HEK293 (cell line): ENCODE data around the gene DMD.

Experiments used
- CTCF ChIA-PET: fragments of 350-600 bp; formaldehyde crosslinking; extraction: SDS; loops from one replicate; lab custom pipeline; 2021; ENCODE audit warnings: antibody characterized with exemption; lab: Yijun Ruan, JAX
- POLR2A ChIA-PET: fragments of 300-600 bp; formaldehyde crosslinking; extraction: SDS; loops from one replicate; lab custom pipeline; 2020; ENCODE audit warnings: antibody characterized with exemption, inconsistent platforms; lab: Yijun Ruan, JAX
- H3K27ac ChIP-seq: fragments of 200-500 bp; sonication (Bioruptor generic); 2 replicates; pipeline ENCODE4 v1.5.1; 2014; ENCODE audit warnings: low read depth, low read length, control low read depth, inconsistent platforms; ENCODE audit errors: extremely low read depth
- H3K36me3 ChIP-seq, 2 experiments: fragments of 200-500 bp in 1 of 2; sonication (Bioruptor generic) in 1 of 2; 1 replicate in 1 of 2; 2 replicates in 1 of 2; pipeline ENCODE4 v1.5.1; 2014 to 2017; ENCODE audit warnings: inconsistent platforms in 2 of 2, low read length in 2 of 2; ENCODE audit not compliant: control insufficient read depth in 2 of 2, insufficient read depth in 1 of 2
- H3K4me1 ChIP-seq: fragments of 200-500 bp; sonication (Bioruptor generic); 2 replicates; pipeline ENCODE4 v1.5.1; 2014; ENCODE audit warnings: mild to moderate bottlenecking, low read length, inconsistent platforms; ENCODE audit not compliant: control insufficient read depth, insufficient read depth
- H3K4me3 ChIP-seq: 2 replicates; pipeline ENCODE4 v1.5.1; 2011; ENCODE audit warnings: low read depth, mild to moderate bottlenecking, control low read depth, low read length, moderate library complexity
- H3K9me3 ChIP-seq: fragments of 200-500 bp; sonication (Bioruptor generic); 2 replicates; pipeline ENCODE4 v1.5.1; 2014; ENCODE audit warnings: low read depth, low read length, inconsistent platforms; ENCODE audit not compliant: control insufficient read depth, insufficient read depth
- BCL11A ChIP-seq: fragments of 450-650 bp; formaldehyde crosslinking; IDR thresholded peaks from 2 replicates; pipeline ENCODE4 v1.5.1; 2016; ENCODE audit warnings: low read depth, missing biosample characterization, missing genetic modification characterization
- GLI2 ChIP-seq: fragments of 450-650 bp; formaldehyde crosslinking; IDR thresholded peaks from 2 replicates; pipeline ENCODE4; 2017; ENCODE audit warnings: missing biosample characterization, missing genetic modification characterization, low read depth, borderline replicate concordance
- KLF1 ChIP-seq: fragments of 450-650 bp; formaldehyde crosslinking; IDR thresholded peaks from 2 replicates; pipeline ENCODE4 v1.5.1; 2016; ENCODE audit warnings: missing biosample characterization, missing genetic modification characterization
- KLF7 ChIP-seq: fragments of 450-650 bp; formaldehyde crosslinking; IDR thresholded peaks from 2 replicates; pipeline ENCODE4 v1.5.1; 2016; ENCODE audit warnings: missing biosample characterization, missing genetic modification characterization, borderline replicate concordance
- KLF8 ChIP-seq: fragments of 450-650 bp; formaldehyde crosslinking; IDR thresholded peaks from 2 replicates; pipeline ENCODE4 v1.5.1; 2016; ENCODE audit warnings: missing biosample characterization, missing genetic modification characterization
- MEIS1 ChIP-seq: sonication (generic); formaldehyde crosslinking; IDR thresholded peaks from 2 replicates; pipeline ENCODE4 v1.8.1; 2022; ENCODE audit warnings: missing genetic modification reagents, mild to moderate bottlenecking, borderline replicate concordance
- SP2 ChIP-seq: fragments of 450-650 bp; formaldehyde crosslinking; IDR thresholded peaks from 2 replicates; pipeline ENCODE4 v1.5.1; 2016; ENCODE audit warnings: missing biosample characterization, missing genetic modification characterization
- YY2 ChIP-seq: fragments of 450-650 bp; formaldehyde crosslinking; IDR thresholded peaks from 2 replicates; pipeline ENCODE4 v1.5.1; 2016; ENCODE audit warnings: missing biosample characterization, missing genetic modification characterization
- ZBTB1 ChIP-seq: fragments of 450-650 bp; formaldehyde crosslinking; IDR thresholded peaks from 2 replicates; pipeline ENCODE4 v1.5.1; 2016; ENCODE audit warnings: missing biosample characterization, missing genetic modification characterization
- ZNF10 ChIP-seq: fragments of 450-650 bp; formaldehyde crosslinking; IDR thresholded peaks from 2 replicates; pipeline ENCODE4 v1.5.1; 2017; ENCODE audit warnings: missing biosample characterization, missing genetic modification characterization
- ZNF114 ChIP-seq: fragments of 450-650 bp; formaldehyde crosslinking; IDR thresholded peaks from 2 replicates; pipeline ENCODE4 v1.5.0; 2017; ENCODE audit warnings: missing biosample characterization, missing genetic modification characterization
- ZNF19 ChIP-seq: fragments of 450-650 bp; formaldehyde crosslinking; IDR thresholded peaks from 2 replicates; pipeline ENCODE4; 2016; ENCODE audit warnings: missing biosample characterization, missing genetic modification characterization, low read depth
- ZNF211 ChIP-seq: fragments of 450-650 bp; formaldehyde crosslinking; IDR thresholded peaks from 2 replicates; pipeline ENCODE4 v1.5.1; 2016; ENCODE audit warnings: low read depth, missing biosample characterization, missing genetic modification characterization
- ZNF24 ChIP-seq: fragments of 450-650 bp; formaldehyde crosslinking; IDR thresholded peaks from 2 replicates; pipeline ENCODE4 v1.5.1; 2016; ENCODE audit warnings: missing biosample characterization, missing genetic modification characterization
- ZNF302 ChIP-seq: fragments of 450-650 bp; formaldehyde crosslinking; IDR thresholded peaks from 2 replicates; pipeline ENCODE4 v1.5.1; 2016; ENCODE audit warnings: missing biosample characterization, missing genetic modification characterization, low read depth
- ZNF354C ChIP-seq: fragments of 450-650 bp; formaldehyde crosslinking; IDR thresholded peaks from 2 replicates; pipeline ENCODE4 v1.5.1; 2016; ENCODE audit warnings: missing biosample characterization, missing genetic modification characterization, low read depth, borderline replicate concordance
- ZNF514 ChIP-seq: fragments of 450-650 bp; formaldehyde crosslinking; IDR thresholded peaks from 2 replicates; pipeline ENCODE4 v1.5.1; 2016; ENCODE audit warnings: missing biosample characterization, missing genetic modification characterization
- ZNF529 ChIP-seq: fragments of 450-650 bp; formaldehyde crosslinking; IDR thresholded peaks from 2 replicates; pipeline ENCODE4 v1.5.1; 2017; ENCODE audit warnings: missing genetic modification characterization, missing biosample characterization; ENCODE audit not compliant: insufficient replicate concordance
- ZNF76 ChIP-seq: fragments of 450-650 bp; formaldehyde crosslinking; IDR thresholded peaks from 2 replicates; pipeline ENCODE4; 2016; ENCODE audit warnings: low read depth, missing biosample characterization, missing genetic modification characterization, borderline replicate concordance
- ZNF776 ChIP-seq: fragments of 450-650 bp; formaldehyde crosslinking; IDR thresholded peaks from 2 replicates; pipeline ENCODE4 v1.5.0; 2017; ENCODE audit warnings: missing biosample characterization, missing genetic modification characterization, borderline replicate concordance
- ZNF792 ChIP-seq: fragments of 450-650 bp; formaldehyde crosslinking; IDR thresholded peaks from 2 replicates; pipeline ENCODE4 v1.5.1; 2016; ENCODE audit warnings: missing biosample characterization, missing genetic modification characterization
- TF ChIP-seq, protein P1 (sequence below): fragments of 450-650 bp; formaldehyde crosslinking; IDR thresholded peaks from 2 replicates; pipeline ENCODE4 v1.5.1; 2016; ENCODE audit warnings: missing biosample characterization, missing genetic modification characterization
- TF ChIP-seq, protein P2 (sequence below): fragments of 450-650 bp; formaldehyde crosslinking; IDR thresholded peaks from 2 replicates; pipeline ENCODE4 v1.5.1; 2016; ENCODE audit warnings: missing biosample characterization, missing genetic modification characterization
- TF ChIP-seq, protein P3 (sequence below): fragments of 450-650 bp; formaldehyde crosslinking; IDR thresholded peaks from 2 replicates; pipeline ENCODE4 v1.5.1; 2016; ENCODE audit warnings: missing biosample characterization, missing genetic modification characterization
- TF ChIP-seq, protein P4 (sequence below): fragments of 450-650 bp; formaldehyde crosslinking; IDR thresholded peaks from 2 replicates; pipeline ENCODE4 v1.5.1; 2017; ENCODE audit warnings: missing biosample characterization, mild to moderate bottlenecking, missing genetic modification characterization, moderate library complexity

Gene DMD

DNA sequence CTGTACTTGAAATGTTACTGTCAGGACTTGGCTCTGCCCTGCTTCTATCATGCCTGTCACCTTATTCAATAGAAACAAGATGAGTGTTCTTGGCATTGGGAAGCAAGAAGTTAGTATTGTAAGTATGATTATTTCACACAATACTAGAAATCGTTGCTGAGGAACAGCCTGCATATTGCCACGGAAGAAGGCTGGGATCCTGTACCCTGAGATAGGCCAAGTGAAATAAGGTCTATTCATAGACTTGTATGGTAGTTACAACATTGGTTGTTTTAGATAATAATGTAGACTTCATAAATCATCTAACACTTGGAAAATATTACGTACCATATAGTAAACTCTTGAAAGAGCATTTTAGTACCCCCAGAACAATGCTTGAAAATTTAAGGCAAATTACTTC, 215.9 kb downstream of the DMD start:
- CTCF ChIA-PET, result interaction anchor here (0.6 kb wide), 1 partner anchor 1957 kb away, joined by 3 read pairs; no protein-coding TSS in a partner anchor
- POLR2A ChIA-PET, result no interaction called here
- Histone ChIP-seq H3K36me3 (no peaks in the 10 kb centered on the region), H3K9me3 (no peaks in the 10 kb centered on the region), H3K27ac (no peak overlapping the region), H3K4me1 (no peaks in the 10 kb centered on the region), H3K4me3 (no peak overlapping the region)
- TF ChIP-seq, protein P1, sequence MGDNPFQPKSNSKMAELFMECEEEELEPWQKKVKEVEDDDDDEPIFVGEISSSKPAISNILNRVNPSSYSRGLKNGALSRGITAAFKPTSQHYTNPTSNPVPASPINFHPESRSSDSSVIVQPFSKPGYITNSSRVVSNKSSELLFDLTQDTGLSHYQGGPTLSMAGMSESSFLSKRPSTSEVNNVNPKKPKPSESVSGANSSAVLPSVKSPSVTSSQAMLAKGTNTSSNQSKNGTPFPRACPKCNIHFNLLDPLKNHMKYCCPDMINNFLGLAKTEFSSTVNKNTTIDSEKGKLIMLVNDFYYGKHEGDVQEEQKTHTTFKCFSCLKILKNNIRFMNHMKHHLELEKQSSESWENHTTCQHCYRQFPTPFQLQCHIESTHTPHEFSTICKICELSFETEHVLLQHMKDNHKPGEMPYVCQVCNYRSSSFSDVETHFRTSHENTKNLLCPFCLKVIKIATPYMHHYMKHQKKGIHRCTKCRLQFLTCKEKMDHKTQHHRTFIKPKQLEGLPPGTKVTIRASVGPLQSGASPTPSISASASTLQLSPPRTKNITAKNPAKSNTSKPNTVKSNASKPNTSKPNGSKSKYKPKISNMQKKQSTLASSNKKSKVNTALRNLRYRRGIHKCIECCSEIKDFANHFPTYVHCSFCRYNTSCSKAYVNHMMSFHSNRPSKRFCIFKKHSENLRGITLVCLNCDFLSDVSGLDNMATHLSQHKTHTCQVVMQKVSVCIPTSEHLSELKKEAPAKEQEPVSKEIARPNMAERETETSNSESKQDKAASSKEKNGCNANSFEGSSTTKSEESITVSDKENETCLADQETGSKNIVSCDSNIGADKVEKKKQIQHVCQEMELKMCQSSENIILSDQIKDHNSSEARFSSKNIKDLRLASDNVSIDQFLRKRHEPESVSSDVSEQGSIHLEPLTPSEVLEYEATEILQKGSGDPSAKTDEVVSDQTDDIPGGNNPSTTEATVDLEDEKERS (tag by site-specific recombination), result no peak
- TF ChIP-seq ZNF529 (tag by site-specific recombination) (no peak), ZNF354C (tag by site-specific recombination) (no peak), MEIS1 (no peak), KLF7 (tag by site-specific recombination) (no peak), ZNF302 (tag by site-specific recombination) (no peak), KLF1 (tag by site-specific recombination) (no peak), ZNF792 (tag by site-specific recombination) (no peak), ZNF76 (tag by site-specific recombination) (no peak), ZNF211 (tag by site-specific recombination) (no peak)
- TF ChIP-seq, protein P2, sequence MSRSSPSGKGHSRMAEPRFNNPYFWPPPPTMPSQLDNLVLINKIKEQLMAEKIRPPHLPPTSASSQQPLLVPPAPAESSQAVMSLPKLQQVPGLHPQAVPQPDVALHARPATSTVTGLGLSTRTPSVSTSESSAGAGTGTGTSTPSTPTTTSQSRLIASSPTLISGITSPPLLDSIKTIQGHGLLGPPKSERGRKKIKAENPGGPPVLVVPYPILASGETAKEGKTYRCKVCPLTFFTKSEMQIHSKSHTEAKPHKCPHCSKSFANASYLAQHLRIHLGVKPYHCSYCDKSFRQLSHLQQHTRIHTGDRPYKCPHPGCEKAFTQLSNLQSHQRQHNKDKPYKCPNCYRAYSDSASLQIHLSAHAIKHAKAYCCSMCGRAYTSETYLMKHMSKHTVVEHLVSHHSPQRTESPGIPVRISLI (tag by site-specific recombination), result no peak
- TF ChIP-seq, protein P3, sequence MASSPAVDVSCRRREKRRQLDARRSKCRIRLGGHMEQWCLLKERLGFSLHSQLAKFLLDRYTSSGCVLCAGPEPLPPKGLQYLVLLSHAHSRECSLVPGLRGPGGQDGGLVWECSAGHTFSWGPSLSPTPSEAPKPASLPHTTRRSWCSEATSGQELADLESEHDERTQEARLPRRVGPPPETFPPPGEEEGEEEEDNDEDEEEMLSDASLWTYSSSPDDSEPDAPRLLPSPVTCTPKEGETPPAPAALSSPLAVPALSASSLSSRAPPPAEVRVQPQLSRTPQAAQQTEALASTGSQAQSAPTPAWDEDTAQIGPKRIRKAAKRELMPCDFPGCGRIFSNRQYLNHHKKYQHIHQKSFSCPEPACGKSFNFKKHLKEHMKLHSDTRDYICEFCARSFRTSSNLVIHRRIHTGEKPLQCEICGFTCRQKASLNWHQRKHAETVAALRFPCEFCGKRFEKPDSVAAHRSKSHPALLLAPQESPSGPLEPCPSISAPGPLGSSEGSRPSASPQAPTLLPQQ (tag by site-specific recombination), result no peak

DNA sequence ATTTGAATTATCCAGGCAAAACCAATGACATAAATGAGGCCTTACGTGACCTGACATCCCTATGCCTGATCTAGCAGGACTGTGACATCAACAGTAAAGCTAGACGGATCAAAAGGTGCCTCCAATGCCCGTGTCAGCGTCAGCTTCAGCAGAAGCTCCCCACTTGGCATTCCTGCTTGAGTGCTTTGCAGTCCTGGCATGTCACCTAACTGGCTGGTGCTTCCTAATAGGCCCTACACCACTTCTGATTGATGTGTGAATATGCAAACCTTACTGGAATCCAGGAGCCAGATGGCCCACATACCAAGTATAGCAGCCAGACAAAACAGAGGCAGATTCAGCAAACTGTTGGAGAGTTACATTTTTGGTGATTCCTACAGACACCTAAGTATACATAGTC, 224.2 kb downstream of the DMD start:
- H3K36me3 ChIP-seq, result no peaks in the 10 kb centered on the region
- no peaks in the 10 kb centered on the region for H3K4me1 ChIP-seq
- POLR2A ChIA-PET, result no interaction called here
- TF ChIP-seq ZNF114 (tag by site-specific recombination) (no peak), ZNF514 (tag by site-specific recombination) (no peak), GLI2 (no peak), ZNF19 (tag by site-specific recombination) (no peak), ZNF24 (tag by site-specific recombination) (no peak), YY2 (tag by site-specific recombination) (no peak), BCL11A (tag by site-specific recombination) (no peak), ZNF776 (tag by site-specific recombination) (no peak), ZNF792 (tag by site-specific recombination) (no peak), KLF8 (tag by site-specific recombination) (no peak), ZBTB1 (tag by site-specific recombination) (no peak), ZNF10 (tag by site-specific recombination) (no peak), SP2 (tag by site-specific recombination) (no peak)
- TF ChIP-seq, protein P4, sequence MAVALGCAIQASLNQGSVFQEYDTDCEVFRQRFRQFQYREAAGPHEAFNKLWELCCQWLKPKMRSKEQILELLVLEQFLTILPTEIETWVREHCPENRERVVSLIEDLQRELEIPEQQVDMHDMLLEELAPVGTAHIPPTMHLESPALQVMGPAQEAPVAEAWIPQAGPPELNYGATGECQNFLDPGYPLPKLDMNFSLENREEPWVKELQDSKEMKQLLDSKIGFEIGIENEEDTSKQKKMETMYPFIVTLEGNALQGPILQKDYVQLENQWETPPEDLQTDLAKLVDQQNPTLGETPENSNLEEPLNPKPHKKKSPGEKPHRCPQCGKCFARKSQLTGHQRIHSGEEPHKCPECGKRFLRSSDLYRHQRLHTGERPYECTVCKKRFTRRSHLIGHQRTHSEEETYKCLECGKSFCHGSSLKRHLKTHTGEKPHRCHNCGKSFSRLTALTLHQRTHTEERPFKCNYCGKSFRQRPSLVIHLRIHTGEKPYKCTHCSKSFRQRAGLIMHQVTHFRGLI (tag by site-specific recombination), result no peak
- TF ChIP-seq, protein P1 (tag by site-specific recombination), result no peak
- TF ChIP-seq, all 188 proteins: peak for 0
- H3K9me3 ChIP-seq, result no peaks in the 10 kb centered on the region
- CTCF ChIA-PET, result no interaction called here
- H3K4me3 ChIP-seq, result no peak overlapping the region
- H3K27ac ChIP-seq, result no peak overlapping the region
